ENCODE data around the gene CLN3. TPM values are rescaled to one million over a fixed set of nuclear protein-coding genes. Genes with fewer than 3 reads are reported as not detected.

The CLN3 gene
- total RNA-seq (2022) (41.0 and 42.2 TPM in 2 replicates), Bru-seq, nascent RNA (percentile 40 among the genes with signal in this experiment), BruChase-seq, experiment 1, labeled RNA remaining after a 2-hour chase (percentile 48 among the genes with signal in this experiment), BruChase-seq, experiment 2, labeled RNA remaining after a 6-hour chase (percentile 61 among the genes with signal in this experiment)
- long read RNA-seq, transcript CLN3-205 (15 exons, 1,876 nt) = minor isoform, 15 of 64 reads
- long read RNA-seq, transcript CLN3-244 (16 exons, 3,832 nt) = major isoform, 46 of 64 reads
- long read RNA-seq, partial matches to known transcripts = 1 of 64 reads
- long read RNA-seq, other reads (novel, unspliced or antisense) = 1 of 64 reads

GRCh38 chr16:28491970-28492474 lies at the start of gene CLN3:
Gene CLN3 (minus strand): TSS chr16:28492074. CDS start chr16:28491759, 315 bp downstream.
- TF ChIP-seq CTCF (IDR thresholded peaks at IDR 0.05; ENCODE audit: insufficient read depth in 1 of 2, low read depth in 1 of 2, low read length in 1 of 2, severe bottlenecking in 1 of 2, unreplicated experiment in 1 of 2) = no peak
- H3K27me3 Mint-ChIP-seq (ENCODE audit: insufficient read depth, unreplicated experiment) = peaks cover 4% of the 10 kb centered on the region
- BruUV-seq (replicated peaks) = TSS peak; percentile 82
- H3K27ac Mint-ChIP-seq (ENCODE audit: unreplicated experiment) = peak within 1 kb of the TSS; percentile 98
- peak within 1 kb of the TSS; percentile 86 for H3K4me3 Mint-ChIP-seq (ENCODE audit: unreplicated experiment)
- Histone ChIP-seq H3K36me3 (ENCODE audit: control insufficient read depth, insufficient read depth, low read length) (0 out of 2 replicates have a peak, but pooled peaks cover 3% of the 10 kb centered on the region), H3K4me3 (ENCODE audit: low read depth, low read length) (peak within 1 kb of the TSS; percentile 66), H3K27me3 (replicated peaks; ENCODE audit: control insufficient read depth, insufficient read depth, low read length) (no peaks in the 10 kb centered on the region), H3K9me3 (no peaks in the 10 kb centered on the region), H3K4me1 (no peaks in the 10 kb centered on the region)
- peaks cover 7% of the 10 kb centered on the region for H3K4me1 Mint-ChIP-seq (ENCODE audit: low read depth, unreplicated experiment)
- DNase-seq = peak; percentile 92 to 96
- peaks cover 15% of the 10 kb centered on the region for H3K36me3 Mint-ChIP-seq (ENCODE audit: insufficient read depth, unreplicated experiment)
- H3K9me3 Mint-ChIP-seq (ENCODE audit: unreplicated experiment) = no peaks in the 10 kb centered on the region
- CTCF ChIA-PET = no interaction called here
- POLR2A ChIA-PET = interaction anchor here (0.6 kb wide), 1 partner anchor 12 kb away, joined by 4 read pairs; no protein-coding TSS in a partner anchor
- intact Hi-C loops (cut with micrococcal nuclease; ENCODE audit: unreplicated experiment) = loop anchor here (1.0 to 2.0 kb wide), 3 partner anchors 13 to 57 kb away; no protein-coding TSS in a partner anchor

GRCh38 chr16:28540346-28540745 lies 48.5 kb upstream of the CLN3 start:
- ChIA-PET CTCF (interaction anchor here (1.0 kb wide), 2 partner anchors 14 kb away, joined by 4 to 5 read pairs; no protein-coding TSS in a partner anchor), POLR2A (interaction anchor here (1.1 kb wide), 1 partner anchor 14 kb away, joined by 5 read pairs; no protein-coding TSS in a partner anchor)
- intact Hi-C loops (cut with micrococcal nuclease; ENCODE audit: unreplicated experiment) = no loop called here
- H3K4me1 ChIP-seq = peaks cover 3% of the 10 kb centered on the region; the same call in 1 of the 2 replicates
- H3K36me3 Mint-ChIP-seq (ENCODE audit: insufficient read depth, unreplicated experiment) = peaks cover 6% of the 10 kb centered on the region
- H3K27me3 Mint-ChIP-seq (ENCODE audit: insufficient read depth, unreplicated experiment) = no peaks in the 10 kb centered on the region
- H3K36me3 ChIP-seq (ENCODE audit: control insufficient read depth, insufficient read depth, low read length) = no peaks in the 10 kb centered on the region
- no peaks in the 10 kb centered on the region for H3K9me3 ChIP-seq
- peaks cover 6% of the 10 kb centered on the region for H3K9me3 Mint-ChIP-seq (ENCODE audit: unreplicated experiment)
- no peak overlapping the region for H3K27ac Mint-ChIP-seq (ENCODE audit: unreplicated experiment)
- no peak for DNase-seq
- no peaks in the 10 kb centered on the region for H3K27me3 ChIP-seq (replicated peaks; ENCODE audit: control insufficient read depth, insufficient read depth, low read length)
- peaks cover 13% of the 10 kb centered on the region for H3K4me1 Mint-ChIP-seq (ENCODE audit: low read depth, unreplicated experiment)
- no peak overlapping the region for H3K4me3 ChIP-seq (ENCODE audit: low read depth, low read length)
- no peak overlapping the region for H3K4me3 Mint-ChIP-seq (ENCODE audit: unreplicated experiment)
- BruUV-seq (replicated peaks) = no TSS peak
- no peak for TF ChIP-seq CTCF (IDR thresholded peaks at IDR 0.05; ENCODE audit: insufficient read depth in 1 of 2, low read depth in 1 of 2, low read length in 1 of 2, severe bottlenecking in 1 of 2, unreplicated experiment in 1 of 2)

GRCh38 chr16:28538733-28539596 lies 47.1 kb upstream of the CLN3 start, which contains the start of gene NUPR1:
Gene NUPR1 (minus strand): TSS chr16:28538974. CDS start chr16:28538907, 67 bp downstream.
- intact Hi-C loops (cut with micrococcal nuclease; ENCODE audit: unreplicated experiment) = loop anchor here (1.0 kb wide), 1 partner anchor 9 kb away; no protein-coding TSS in a partner anchor
- ChIA-PET CTCF (interaction anchor here (0.6 to 0.7 kb wide), 2 partner anchors 9 to 15 kb away, joined by 3 read pairs; partner anchors contain the start of gene SGF29), POLR2A (no interaction called here)
- peaks cover 6% of the 10 kb centered on the region for H3K9me3 Mint-ChIP-seq (ENCODE audit: unreplicated experiment)
- no peak for DNase-seq
- no peaks in the 10 kb centered on the region for H3K9me3 ChIP-seq
- no TSS peak for BruUV-seq (replicated peaks)
- no peak within 1 kb of the TSS for H3K4me3 ChIP-seq (ENCODE audit: low read depth, low read length)
- peaks cover 6% of the 10 kb centered on the region for H3K36me3 Mint-ChIP-seq (ENCODE audit: insufficient read depth, unreplicated experiment)
- no peaks in the 10 kb centered on the region for H3K27me3 Mint-ChIP-seq (ENCODE audit: insufficient read depth, unreplicated experiment)
- H3K4me3 Mint-ChIP-seq (ENCODE audit: unreplicated experiment) = peak within 1 kb of the TSS; percentile 53
- H3K36me3 ChIP-seq (ENCODE audit: control insufficient read depth, insufficient read depth, low read length) = no peaks in the 10 kb centered on the region
- H3K4me1 Mint-ChIP-seq (ENCODE audit: low read depth, unreplicated experiment) = peaks cover 13% of the 10 kb centered on the region
- TF ChIP-seq CTCF (IDR thresholded peaks at IDR 0.05; ENCODE audit: insufficient read depth in 1 of 2, low read depth in 1 of 2, low read length in 1 of 2, severe bottlenecking in 1 of 2, unreplicated experiment in 1 of 2) = no peak
- H3K27me3 ChIP-seq (replicated peaks; ENCODE audit: control insufficient read depth, insufficient read depth, low read length) = no peaks in the 10 kb centered on the region
- peak within 1 kb of the TSS; percentile 77 for H3K27ac Mint-ChIP-seq (ENCODE audit: unreplicated experiment)
- peaks cover 3% of the 10 kb centered on the region; the same call in 1 of the 2 replicates for H3K4me1 ChIP-seq
